Measurements from ENCODE around the gene SOD3. TPM values are rescaled to one million over a fixed set of nuclear protein-coding genes. Genes with fewer than 3 reads are reported as not detected.

SOD3 gene
- total RNA-seq, 2 donors from 2014 or later, result not detected

DNA sequence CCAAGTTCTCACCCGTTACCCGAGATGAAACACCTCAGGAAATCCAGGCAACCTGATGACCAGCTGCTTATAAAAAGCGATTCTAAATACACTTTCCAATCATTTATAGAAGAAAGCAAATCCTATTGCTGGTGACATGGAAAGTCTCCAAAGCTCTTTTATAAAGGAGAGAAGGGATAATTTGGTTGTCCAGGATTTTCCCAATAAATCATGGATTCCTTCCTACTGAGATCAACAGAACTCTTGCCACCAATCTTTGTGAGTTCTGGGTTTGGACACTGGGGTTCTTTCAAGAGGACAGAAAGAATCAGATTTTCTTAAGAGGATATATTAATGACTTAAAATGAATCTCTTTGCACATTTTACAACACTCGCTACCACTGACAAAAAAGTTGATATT is 24.7 kb upstream of the SOD3 start:
- DNase-seq (ENCODE audit: low spot score in 2 of 2) (no peak), ATAC-seq (no peak)
- H3K9me3 Mint-ChIP-seq, result peaks cover 10 to 15% of the 10 kb centered on the region in 2 donors
- H3K27ac Mint-ChIP-seq, result no peak overlapping the region
- H3K36me3 Mint-ChIP-seq, result peaks cover 0 to 11% of the 10 kb centered on the region in 2 donors

- Mint-ChIP-seq H3K36me3 (peaks cover 0 to 11% of the 10 kb centered on the region in 2 donors), H3K9me3 (peaks cover 10 to 15% of the 10 kb centered on the region in 2 donors), H3K27ac (no peak overlapping the region)
- no peak for ATAC-seq
- DNase-seq (ENCODE audit: low spot score in 2 of 2), result no peak
Measured at GRCh38 chr4:24771241-24771640, 24.1 kb upstream of the SOD3 start.

GRCh38 chr4:24772061-24772705 is 23.2 kb upstream of the SOD3 start:
- peaks cover 0 to 11% of the 10 kb centered on the region in 2 donors for H3K36me3 Mint-ChIP-seq
- ATAC-seq, result no peak

GRCh38 chr4:24772952-24773351 is 22.4 kb upstream of the SOD3 start:
- no peak for DNase-seq (ENCODE audit: low spot score in 2 of 2)
- peaks cover 6 to 9% of the 10 kb centered on the region in 2 donors for H3K9me3 Mint-ChIP-seq
- H3K36me3 Mint-ChIP-seq, result peaks cover 0 to 6% of the 10 kb centered on the region in 2 donors
- no peak overlapping the region for H3K27ac Mint-ChIP-seq
- ATAC-seq, result no peak

More at GRCh38 chr4:24772061-24772705, 23.2 kb upstream of the SOD3 start:
- DNase-seq (ENCODE audit: low spot score in 2 of 2), result no peak
- no peak overlapping the region for H3K27ac Mint-ChIP-seq
- H3K9me3 Mint-ChIP-seq, result peaks cover 10 to 15% of the 10 kb centered on the region in 2 donors

GRCh38 chr4:24774452-24774851 is 20.9 kb upstream of the SOD3 start:
- Mint-ChIP-seq H3K9me3 (peaks cover 4 to 9% of the 10 kb centered on the region in 2 donors), H3K27ac (no peak overlapping the region), H3K36me3 (peaks cover 0 to 6% of the 10 kb centered on the region in 2 donors)
- ATAC-seq (no peak), DNase-seq (ENCODE audit: low spot score in 2 of 2) (no peak)

- no peak for ATAC-seq
- no peak overlapping the region for H3K27ac Mint-ChIP-seq
- H3K9me3 Mint-ChIP-seq, result peaks cover 4 to 9% of the 10 kb centered on the region in 2 donors
- H3K36me3 Mint-ChIP-seq, result peaks cover 0 to 6% of the 10 kb centered on the region in 2 donors
- DNase-seq (ENCODE audit: low spot score in 2 of 2), result no peak
Measured at GRCh38 chr4:24775032-24775605, 20.3 kb upstream of the SOD3 start.

DNA sequence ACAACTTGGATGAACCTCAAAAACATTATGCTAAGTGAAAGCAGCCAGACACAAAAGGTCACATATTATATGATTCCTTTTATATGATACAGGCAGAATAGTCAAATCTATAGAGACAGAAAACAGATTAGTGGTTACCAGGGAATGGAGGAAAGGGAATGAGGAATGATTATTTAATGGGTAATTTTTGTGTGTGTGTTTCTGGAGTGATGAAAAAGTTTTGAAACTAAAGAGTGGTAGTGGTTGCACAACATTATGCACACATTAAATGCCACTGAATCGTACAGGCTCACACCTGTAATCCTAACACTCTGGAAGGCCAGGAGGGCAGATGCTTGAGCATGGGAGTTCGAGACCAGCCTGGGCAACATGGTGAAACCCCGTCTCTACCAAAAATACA is 19.6 kb upstream of the SOD3 start:
- H3K27ac Mint-ChIP-seq, result no peak overlapping the region
- H3K36me3 Mint-ChIP-seq, result peaks cover 0 to 6% of the 10 kb centered on the region in 2 donors
- no peak for ATAC-seq
- peaks cover 4 to 9% of the 10 kb centered on the region in 2 donors for H3K9me3 Mint-ChIP-seq
- DNase-seq (ENCODE audit: low spot score in 2 of 2), result no peak

DNA sequence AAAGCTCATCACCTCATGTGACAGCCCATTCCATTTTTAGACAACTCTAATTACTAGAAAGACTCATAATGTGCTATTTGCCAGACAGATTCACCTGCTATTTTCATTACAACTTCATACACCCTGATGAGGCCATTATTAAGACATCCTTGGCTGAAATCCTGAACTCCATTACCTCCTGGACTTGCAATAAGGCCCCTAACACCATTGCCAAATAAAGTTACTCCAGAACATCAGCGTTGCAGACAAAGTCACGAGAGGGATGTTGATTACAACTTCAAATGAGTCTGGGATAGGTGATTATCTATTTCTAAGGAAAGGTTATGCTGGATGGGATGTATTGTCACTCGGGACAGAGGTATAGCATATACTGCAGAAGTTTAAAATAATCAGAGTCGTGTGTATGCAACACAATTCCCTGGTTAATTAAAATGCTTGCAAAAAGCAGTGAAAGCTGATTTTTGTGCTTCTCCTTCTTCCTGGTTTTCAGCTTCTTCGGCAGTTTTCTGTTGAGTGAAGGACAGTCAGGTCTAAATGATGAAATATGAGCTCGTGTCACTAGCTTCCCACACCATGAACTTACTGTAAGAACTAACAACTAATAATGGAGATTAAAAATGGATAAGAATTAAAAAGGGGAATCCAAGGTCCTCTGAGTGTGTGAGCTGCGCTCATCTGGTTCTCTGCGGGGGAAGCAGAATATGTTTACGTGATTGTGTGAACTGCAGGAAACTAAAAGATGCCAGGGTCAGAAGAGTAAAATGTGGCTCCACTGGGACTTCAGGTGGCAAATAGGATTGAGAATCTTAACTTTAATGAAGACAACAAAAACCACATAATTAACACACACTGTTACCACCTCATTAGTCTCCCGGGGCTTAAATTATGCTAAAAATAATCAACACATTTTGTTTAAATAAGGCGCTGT is 17.6 kb upstream of the SOD3 start:
- no peak overlapping the region for H3K27ac Mint-ChIP-seq
- H3K9me3 Mint-ChIP-seq, result no peaks in the 10 kb centered on the region
- ATAC-seq (no peak), DNase-seq (ENCODE audit: low spot score in 2 of 2) (no peak)
- no peaks in the 10 kb centered on the region for H3K36me3 Mint-ChIP-seq

DNA sequence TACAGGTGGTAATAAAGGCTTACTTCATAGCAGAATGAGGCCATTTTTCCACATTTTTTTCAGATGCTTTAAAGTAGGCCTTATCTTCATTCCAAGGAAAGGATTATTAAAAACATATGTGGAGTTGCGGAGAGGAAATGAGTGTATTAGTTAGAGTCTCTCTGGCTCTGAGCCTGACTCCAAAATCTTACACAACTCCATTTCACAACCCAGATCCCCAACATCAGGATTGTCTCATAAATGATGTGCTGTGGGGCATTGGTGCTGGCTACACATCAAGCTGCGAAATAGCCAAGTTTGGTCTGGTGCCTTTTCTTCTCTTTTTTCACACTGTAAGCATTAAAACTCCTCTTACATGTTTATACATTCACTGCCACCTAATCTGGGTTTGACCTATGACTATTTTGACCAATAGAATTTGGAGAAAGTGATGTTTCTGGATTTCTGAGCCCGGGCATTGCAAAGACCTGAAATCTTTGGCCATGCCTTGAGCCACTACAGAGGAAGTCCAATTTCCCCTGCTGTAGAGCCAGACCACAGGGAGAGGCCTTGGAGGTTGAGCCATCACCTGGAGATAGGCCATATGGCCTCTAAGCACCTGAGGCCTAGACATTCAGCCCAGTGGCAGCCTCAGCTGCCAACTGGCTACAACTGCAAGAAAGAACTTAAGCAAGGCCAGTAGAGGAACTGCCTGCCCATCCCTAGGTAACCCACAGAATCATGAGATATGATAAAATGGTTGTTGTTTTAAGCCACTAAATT is 16.7 kb upstream of the SOD3 start:
- ATAC-seq (no peak), DNase-seq (ENCODE audit: low spot score in 2 of 2) (no peak)
- peaks cover 1 to 2% of the 10 kb centered on the region in 2 donors for H3K9me3 Mint-ChIP-seq
- H3K36me3 Mint-ChIP-seq, result no peaks in the 10 kb centered on the region
- H3K27ac Mint-ChIP-seq, result no peak overlapping the region

DNA sequence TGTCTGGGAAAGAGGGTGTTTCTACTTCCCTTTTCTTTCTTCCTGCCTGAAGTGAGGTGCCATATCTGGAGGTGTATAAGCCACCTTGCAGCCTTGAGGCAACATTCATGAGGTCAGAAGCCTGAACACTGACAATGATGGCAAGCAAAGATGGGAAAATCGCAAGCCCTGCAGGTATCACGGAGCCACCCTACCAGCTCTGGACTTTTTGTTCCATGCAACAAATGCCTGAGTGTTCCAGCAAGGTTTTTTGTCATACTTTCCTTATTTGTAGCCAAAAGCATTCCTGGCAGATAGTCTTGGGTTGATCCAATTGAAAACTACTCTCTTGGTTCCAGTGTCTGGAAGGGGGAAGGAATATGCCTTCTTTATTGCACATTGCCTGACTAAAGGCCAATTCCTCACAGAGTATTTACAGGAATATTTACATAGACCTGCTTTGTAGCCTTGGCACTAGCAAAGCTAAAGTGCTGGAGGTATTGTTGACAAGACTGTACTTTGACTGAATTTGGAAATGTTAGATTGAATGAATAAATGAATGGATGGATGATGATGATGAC is 14.4 kb upstream of the SOD3 start:
- no peak overlapping the region for H3K27ac Mint-ChIP-seq
- peaks cover 3% of the 10 kb centered on the region in 2 donors for H3K9me3 Mint-ChIP-seq
- H3K36me3 Mint-ChIP-seq, result no peaks in the 10 kb centered on the region
- ATAC-seq (no peak), DNase-seq (ENCODE audit: low spot score in 2 of 2) (no peak)

DNA sequence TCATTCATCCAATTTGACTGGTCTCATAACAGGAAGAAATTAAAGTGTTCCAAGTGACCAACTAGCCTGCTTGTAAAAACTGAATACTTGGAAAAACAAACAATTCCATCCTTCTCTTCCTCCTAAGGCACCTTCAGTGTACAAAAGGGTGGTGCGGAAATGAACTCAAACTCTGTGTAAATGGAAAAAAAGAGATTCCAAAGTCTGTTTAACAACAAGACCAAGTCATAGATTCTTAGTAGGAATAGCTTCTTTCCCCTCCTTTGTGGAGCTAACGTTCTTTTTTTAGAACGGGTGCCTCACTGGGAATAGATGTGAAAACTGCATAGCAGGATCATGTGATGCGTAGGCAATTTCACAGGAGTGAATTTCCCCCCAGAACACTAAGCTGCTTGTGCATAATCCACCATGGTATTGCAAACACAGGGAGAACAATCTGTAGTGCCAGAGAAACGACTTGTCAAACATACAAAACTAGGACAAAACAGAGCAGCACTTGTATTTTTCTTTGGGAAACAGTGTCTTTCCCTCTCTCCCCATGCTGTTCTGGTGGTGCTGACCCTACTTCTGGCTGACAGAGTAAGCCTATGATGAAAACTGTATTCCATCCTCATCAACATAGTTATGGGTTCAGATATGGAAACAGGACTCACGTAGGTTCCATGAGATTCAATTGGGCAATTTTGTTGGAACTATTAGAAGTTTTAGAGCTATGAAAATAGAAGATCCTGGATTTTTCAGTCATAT is 13.2 kb upstream of the SOD3 start:
- no peaks in the 10 kb centered on the region for H3K36me3 Mint-ChIP-seq
- ATAC-seq (no peak), DNase-seq (ENCODE audit: low spot score in 2 of 2) (no peak)
- H3K27ac Mint-ChIP-seq, result no peak overlapping the region
- peaks cover 3% of the 10 kb centered on the region in 2 donors for H3K9me3 Mint-ChIP-seq

DNA sequence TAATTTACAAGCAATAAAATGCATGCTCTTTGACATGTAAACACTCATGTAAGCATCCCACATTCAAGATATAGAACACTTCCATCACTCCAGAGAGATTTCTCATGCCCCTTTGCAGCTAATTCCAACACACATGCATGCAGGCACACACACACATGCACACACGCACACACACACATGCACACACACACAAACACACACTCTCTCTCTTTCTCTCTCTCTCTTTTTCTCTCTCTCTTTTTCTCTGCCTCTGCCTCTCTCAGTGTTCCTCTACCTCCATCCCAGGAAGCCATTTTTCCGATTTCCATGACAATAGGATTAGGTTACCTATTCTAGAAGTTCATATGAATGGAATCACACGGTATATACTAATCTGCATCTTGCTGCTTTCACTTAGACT is 11.9 kb upstream of the SOD3 start:
- no peak for ATAC-seq
- H3K9me3 Mint-ChIP-seq, result peaks cover 3 to 8% of the 10 kb centered on the region in 2 donors
- DNase-seq (ENCODE audit: low spot score in 2 of 2), result no peak
- H3K27ac Mint-ChIP-seq, result no peak overlapping the region
- peaks cover 0 to 5% of the 10 kb centered on the region in 2 donors for H3K36me3 Mint-ChIP-seq

DNA sequence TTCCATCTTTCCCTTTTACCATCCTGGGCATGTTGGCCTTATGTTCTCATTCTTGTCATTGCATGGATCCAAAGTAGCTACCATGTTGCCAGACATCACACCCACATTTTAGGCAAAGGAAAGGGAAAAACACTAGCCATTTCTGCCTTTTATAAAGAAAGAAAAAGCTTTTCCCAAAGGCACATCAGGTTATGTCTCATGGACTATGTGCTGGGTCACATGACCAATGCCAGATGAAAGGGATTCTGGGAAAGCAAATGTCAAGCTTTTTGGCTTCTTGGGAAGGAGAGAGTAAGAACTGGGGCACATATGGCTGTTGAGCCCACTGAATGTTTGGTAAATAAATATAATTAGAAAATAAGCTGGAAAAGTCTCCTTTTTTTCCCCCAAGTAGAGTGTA is 4.3 kb upstream of the SOD3 start:
- DNase-seq (ENCODE audit: low spot score in 2 of 2), result no peak
- no peak overlapping the region for H3K27ac Mint-ChIP-seq
- H3K9me3 Mint-ChIP-seq, result peaks cover 3 to 6% of the 10 kb centered on the region in 2 donors
- peaks cover 0 to 5% of the 10 kb centered on the region in 2 donors for H3K36me3 Mint-ChIP-seq
- ATAC-seq, result no peak

DNA sequence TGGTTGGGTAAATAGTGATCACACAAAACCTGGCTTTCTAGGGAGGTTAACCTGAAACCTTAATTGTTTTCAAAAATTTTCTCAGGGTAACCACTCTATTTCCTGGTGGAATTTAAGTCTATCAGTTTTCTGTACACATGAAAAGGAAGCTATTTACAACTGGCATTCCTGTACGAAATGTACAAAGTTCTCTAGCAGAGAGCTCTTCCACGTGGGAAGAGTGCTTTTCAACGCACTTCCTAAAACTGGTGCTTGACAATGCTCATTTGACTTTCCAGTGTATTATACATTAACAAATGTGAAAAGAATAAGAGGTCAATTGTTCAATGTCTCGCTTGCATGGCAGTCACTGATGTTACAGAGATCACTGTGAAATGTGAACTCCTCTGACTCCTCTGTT is 2.8 kb upstream of the SOD3 start:
- Mint-ChIP-seq H3K36me3 (peaks cover 0 to 5% of the 10 kb centered on the region in 2 donors), H3K27ac (no peak overlapping the region), H3K9me3 (peaks cover 3 to 6% of the 10 kb centered on the region in 2 donors)
- no peak for DNase-seq (ENCODE audit: low spot score in 2 of 2)
- ATAC-seq, result no peak

- H3K27ac Mint-ChIP-seq, result no peak overlapping the region
- DNase-seq (ENCODE audit: low spot score in 2 of 2), result no peak
- no peak for ATAC-seq
- H3K9me3 Mint-ChIP-seq, result peaks cover 2 to 3% of the 10 kb centered on the region in 2 donors
- H3K36me3 Mint-ChIP-seq, result peaks cover 0 to under 1% of the 10 kb centered on the region in 2 donors
Measured at GRCh38 chr4:24793219-24794005, 2.0 kb upstream of the SOD3 start.
